K562 (cell line): ENCODE data around the gene EPHB1. TPM values are rescaled to one million over a fixed set of nuclear protein-coding genes. Genes with fewer than 3 reads are reported as not detected.

Source experiments
- ATAC-seq: fragments of 200-7000 bp; cut with Tn5 transposase; 3 replicates; pipeline ENCODE4 v1.9.1; 2020; ENCODE audit warnings: moderate library complexity
- BruUV-seq: library from RNA; stranded (reverse); fragments of 400-500 nt; replicated peaks from 2 replicates; lab custom pipeline; 2021; lab: Mats Ljungman, UMichigan
- CTCF ChIA-PET: fragments of 300-600 bp; formaldehyde crosslinking; extraction: SDS; loops from one replicate; lab custom pipeline; 2021; ENCODE audit warnings: low intra/inter-chr PET ratio; lab: Yijun Ruan, JAX
- POLR2A ChIA-PET: fragments of 300-600, 350-650 bp; sonication (Branson Sonifier 250); formaldehyde crosslinking; extraction: SDS; loops from one replicate; lab custom pipeline; 2021; ENCODE audit warnings: antibody characterized with exemption, inconsistent platforms; lab: Yijun Ruan, JAX
- DNase-seq, 4 experiments: peaks; one replicate each; pipeline versions ENCODE4 v3.0.0 to v3.0.0-alpha.2; 2011 to 2018; ENCODE audit warnings: low spot score in 3 of 4, mixed read lengths in 3 of 4; ENCODE audit errors: extremely low read depth in 1 of 4
- FAIRE-seq: peaks from 2 replicates; lab custom pipeline; 2011; peaks lifted over from hg19 to GRCh38; lab: Jason Lieb, UNC
- H2AFZ ChIP-seq: 2 replicates; pipeline ENCODE4 v1.6.0; 2011; ENCODE audit warnings: low read depth, low read length, control low read depth, inconsistent platforms
- H3K27ac ChIP-seq: fragments of 200-600 bp; 3 replicates; pipeline ENCODE4 v1.8.0; 2011; ENCODE audit warnings: low read depth, mild to moderate bottlenecking, control low read depth, inconsistent platforms, low read length, moderate library complexity, mixed read lengths; ENCODE audit errors: extremely low read depth
- H3K27me3 ChIP-seq, 2 experiments: fragments of 300-600 bp in 1 of 2; 2 replicates in 1 of 2; 3 replicates in 1 of 2; pipeline versions ENCODE4 v1.6.0 to v1.8.0; 2011; ENCODE audit warnings: inconsistent platforms in 2 of 2, low read length in 2 of 2, mild to moderate bottlenecking in 1 of 2, mixed read lengths in 1 of 2, moderate library complexity in 1 of 2; ENCODE audit not compliant: control insufficient read depth in 2 of 2, insufficient read depth in 2 of 2
- H3K36me3 ChIP-seq: fragments of 300-600 bp; 3 replicates; pipeline ENCODE4 v1.8.0; 2011; ENCODE audit warnings: mild to moderate bottlenecking, low read length, inconsistent platforms; ENCODE audit not compliant: control insufficient read depth, insufficient read depth
- H3K4me1 ChIP-seq, 2 experiments: fragments of 200-600 bp in 1 of 2; replicated peaks in 1 of 2; 2 replicates in 1 of 2; 3 replicates in 1 of 2; pipeline versions ENCODE4 v1.5.1 to v1.8.0; 2011; ENCODE audit warnings: inconsistent platforms in 2 of 2, low read length in 2 of 2, mild to moderate bottlenecking in 1 of 2, mixed read lengths in 1 of 2, moderate library complexity in 1 of 2; ENCODE audit not compliant: control insufficient read depth in 2 of 2, insufficient read depth in 2 of 2
- H3K4me2 ChIP-seq: 2 replicates; pipeline ENCODE4 v1.6.1; 2011; ENCODE audit warnings: low read length, control low read depth, inconsistent platforms, mixed read lengths; ENCODE audit not compliant: insufficient read depth
- H3K4me3 ChIP-seq: fragments of 200-600 bp; sonication (generic), shearing (Covaris generic); 2 replicates; pipeline ENCODE4 v1.5.1; 2016; ENCODE audit warnings: control low read depth, inconsistent platforms
- H3K79me2 ChIP-seq: fragments of 200-600 bp; 3 replicates; pipeline ENCODE4 v1.8.0; 2011; ENCODE audit warnings: low read length, inconsistent platforms; ENCODE audit not compliant: control insufficient read depth, insufficient read depth
- H3K9ac ChIP-seq, 2 experiments: 2 replicates each; pipeline versions ENCODE4 v1.6.0 to v1.6.1; 2011; ENCODE audit warnings: low read depth in 2 of 2, low read length in 2 of 2, control low read depth in 1 of 2, inconsistent platforms in 1 of 2, mild to moderate bottlenecking in 1 of 2, mixed read lengths in 1 of 2; ENCODE audit not compliant: insufficient read depth in 1 of 2
- H3K9me1 ChIP-seq: one replicate; pipeline ENCODE4 v1.6.0; 2011; ENCODE audit warnings: inconsistent platforms, mild to moderate bottlenecking, low read length, moderate library complexity; ENCODE audit not compliant: control insufficient read depth, insufficient read depth
- H3K9me3 ChIP-seq: replicated peaks from 2 replicates; pipeline ENCODE4 v1.5.1; 2011; ENCODE audit warnings: low read depth, low read length, inconsistent platforms; ENCODE audit not compliant: control insufficient read depth, insufficient read depth
- H4K20me1 ChIP-seq: replicated peaks from 2 replicates; pipeline ENCODE4 v1.6.1; 2011; ENCODE audit warnings: low read length, inconsistent platforms, mixed read lengths; ENCODE audit not compliant: control insufficient read depth, insufficient read depth
- CHD1 ChIP-seq: fragments of 200-600 bp; sonication (generic); IDR thresholded peaks from one replicate; pipeline ENCODE4 v1.6.1; 2012; ENCODE audit warnings: mild to moderate bottlenecking, moderate library complexity, low read length, inconsistent platforms
- MAZ ChIP-seq, 2 experiments: fragments of 450-650 bp in 1 of 2; sonication (generic) in 1 of 2; formaldehyde crosslinking; IDR thresholded peaks in 1 of 2; conservative IDR thresholded peaks in 1 of 2; 2 replicates each; pipeline versions ENCODE4 v1.4.0 to v1.5.0; 2020; ENCODE audit warnings: mild to moderate bottlenecking in 1 of 2, missing genetic modification reagents in 1 of 2
- NCOA2 ChIP-seq, 2 experiments: fragments of 450-650 bp; IDR thresholded peaks; 2 replicates each; pipeline ENCODE4 v1.6.1; 2018; ENCODE audit warnings: mild to moderate bottlenecking in 2 of 2, moderate library complexity in 1 of 2; ENCODE audit not compliant: partially characterized antibody in 2 of 2
- PCBP2 ChIP-seq: fragments of 200-400 bp; formaldehyde crosslinking; IDR thresholded peaks from 2 replicates; pipeline ENCODE4 v1.6.1; 2018; ENCODE audit warnings: low read length, low read depth, mild to moderate bottlenecking, moderate library complexity; ENCODE audit not compliant: poor library complexity, severe bottlenecking
- POLR2G ChIP-seq: fragments of 200-400 bp; formaldehyde crosslinking; IDR thresholded peaks from 2 replicates; pipeline ENCODE4 v1.6.1; 2017; ENCODE audit warnings: low read depth, mild to moderate bottlenecking, antibody characterized with exemption, low read length, moderate library complexity
- XRCC5 ChIP-seq: fragments of 200-400 bp; formaldehyde crosslinking; IDR thresholded peaks from 2 replicates; pipeline ENCODE4 v1.6.1; 2017; ENCODE audit warnings: low read depth, mild to moderate bottlenecking, low read length
- ZNF639 ChIP-seq, 2 experiments: fragments of 200-800 bp in 1 of 2; sonication (Bioruptor generic) in 1 of 2; sonication (generic) in 1 of 2; formaldehyde crosslinking in 1 of 2; IDR thresholded peaks in 1 of 2; conservative IDR thresholded peaks in 1 of 2; 2 replicates each; pipeline versions ENCODE4 v1.5.0 to v1.6.1; 2016 to 2020; ENCODE audit warnings: missing compliant biosample characterization in 1 of 2, missing genetic modification characterization in 1 of 2, missing genetic modification reagents in 1 of 2
- WGBS: fragments of 100-300 bp; shearing (Covaris generic); methylation state at CpG from one replicate; pipeline ENCODE4 v1.1.6; 2016; ENCODE audit warnings: low coverage, mixed read lengths; ENCODE audit not compliant: insufficient coverage; ENCODE audit errors: missing lambda C conversion rate; 5-methylcytosine and 5-hydroxymethylcytosine counted together
- in situ Hi-C: fragments of 300-500 bp; cut with MboI; formaldehyde crosslinking; loops from 4 replicates; pipeline ENCODE4 v1.15.0; 2018; ENCODE audit warnings: inconsistent platforms, mixed read lengths
- intact Hi-C: fragments of 100-400 bp; cut with micrococcal nuclease; formaldehyde crosslinking; loops from 2 replicates; pipeline ENCODE4 v1.14.2; 2022
- polyA plus RNA-seq, 8 experiments: library from polyadenylated mRNA; depleted of rRNA in 4 of 8; stranded (reverse) in 5 of 8; unstranded in 3 of 8; fragments of >200 nt; fragmentation: Nextera tagmentation in 2 of 8; fragmentation: Illumina TruSeq in 1 of 8; extraction: Ambion mirVana in 2 of 8; extraction: Trizol in 1 of 8; gene quantifications; 2 replicates each; pipeline versions ENCODE4 v1.2.1 to v1.2.3, GENCODE V29; 2011 to 2014; ENCODE audit warnings: inconsistent platforms in 1 of 8, missing spikeins in 1 of 8
- total RNA-seq, 7 experiments: library from RNA; depleted of rRNA in 6 of 7; stranded (reverse); fragments of >200 nt in 6 of 7; fragmentation: Illumina TruSeq in 2 of 7; extraction: Trizol in 2 of 7; gene quantifications; 2 replicates each; pipeline versions ENCODE4 v1.2.1 to v1.2.3, GENCODE V29; 2011 to 2021; ENCODE audit warnings: low replicate concordance in 1 of 7
- TF ChIP-seq, protein P1 (sequence below): fragments of 250-450 bp; sonication (Bioruptor Pico); IDR thresholded peaks from 2 replicates; pipeline ENCODE4 v1.4.0; 2020; ENCODE audit warnings: mild to moderate bottlenecking
- TF ChIP-seq, protein P2 (sequence below): sonication (generic); formaldehyde crosslinking; IDR thresholded peaks from 2 replicates; pipeline ENCODE4 v1.8.1; 2023; ENCODE audit warnings: mild to moderate bottlenecking, missing genetic modification reagents
- TF ChIP-seq, protein P3 (sequence below): fragments of 450-650 bp; IDR thresholded peaks from 2 replicates; pipeline ENCODE4 v1.6.1; 2016; ENCODE audit warnings: low read depth, mild to moderate bottlenecking, moderate library complexity

The EPHB1 gene
- total and polyA plus RNA-seq, 9 of the 15 experiments (the other 6 are each of a cell fraction or from before 2014, with no cell fraction given): 0.29 TPM; not detected in 8

- TF ChIP-seq, protein P1, sequence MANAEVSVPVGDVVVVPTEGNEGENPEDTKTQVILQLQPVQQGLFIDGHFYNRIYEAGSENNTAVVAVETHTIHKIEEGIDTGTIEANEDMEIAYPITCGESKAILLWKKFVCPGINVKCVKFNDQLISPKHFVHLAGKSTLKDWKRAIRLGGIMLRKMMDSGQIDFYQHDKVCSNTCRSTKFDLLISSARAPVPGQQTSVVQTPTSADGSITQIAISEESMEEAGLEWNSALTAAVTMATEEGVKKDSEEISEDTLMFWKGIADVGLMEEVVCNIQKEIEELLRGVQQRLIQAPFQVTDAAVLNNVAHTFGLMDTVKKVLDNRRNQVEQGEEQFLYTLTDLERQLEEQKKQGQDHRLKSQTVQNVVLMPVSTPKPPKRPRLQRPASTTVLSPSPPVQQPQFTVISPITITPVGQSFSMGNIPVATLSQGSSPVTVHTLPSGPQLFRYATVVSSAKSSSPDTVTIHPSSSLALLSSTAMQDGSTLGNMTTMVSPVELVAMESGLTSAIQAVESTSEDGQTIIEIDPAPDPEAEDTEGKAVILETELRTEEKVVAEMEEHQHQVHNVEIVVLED: no peak
- TF ChIP-seq ZNF639 (CRISPR knock-in tag; conservative IDR thresholded peaks at IDR 0.05 in 1 of 2, IDR thresholded peaks at IDR 0.05 in 1 of 2): no peak
These were observed 2.8 kb downstream of the EPHB1 start (continued) for GRCh38 chr3:134797741-134798451.

DNA sequence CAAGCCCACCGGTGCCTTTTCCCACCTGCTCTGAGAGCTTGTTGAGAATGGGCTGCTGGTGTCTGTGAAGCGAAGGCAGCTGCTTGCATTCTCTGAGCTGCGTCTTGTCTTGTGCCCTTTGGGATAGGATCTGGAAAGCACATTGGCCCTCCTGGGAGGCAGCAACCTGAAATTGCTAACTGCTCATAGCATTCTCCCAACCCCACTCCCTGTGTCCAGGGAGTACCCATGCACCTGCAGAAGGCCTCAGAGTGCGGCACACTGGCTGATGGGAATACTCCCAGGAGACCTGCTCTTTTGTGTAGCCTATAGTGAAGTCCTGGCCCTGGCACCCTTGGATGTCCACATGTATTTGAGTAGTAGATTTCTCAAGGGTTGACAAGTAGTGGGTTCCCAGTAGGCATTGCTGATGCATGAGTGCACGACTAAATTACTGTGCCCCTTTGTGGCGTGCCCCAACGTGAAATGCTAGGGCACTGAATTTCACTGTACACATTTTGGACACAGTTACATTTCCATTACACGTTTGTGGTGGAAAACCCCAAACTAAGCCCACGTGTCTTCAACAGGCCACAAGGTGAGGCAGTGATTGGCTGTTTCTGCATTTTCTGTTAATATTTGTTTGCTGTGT is 3.7 kb downstream of the EPHB1 start:
- WGBS: 1% methylated on average over 8 of the region's 9 CpGs
- CTCF ChIA-PET: no interaction called here
- Histone ChIP-seq H3K9ac (no peak overlapping the region), H3K4me2 (no peak overlapping the region), H3K4me3 (no peak overlapping the region), H3K4me1 (peaks cover 0 to 11% of the 10 kb centered on the region in 2 experiments; a peak in 2 of 5 replicates), H3K27ac (no peak overlapping the region), H3K27me3 (peaks cover 0 to 8% of the 10 kb centered on the region in 2 experiments; a peak in 1 of 5 replicates), H4K20me1 (no peaks in the 10 kb centered on the region), H3K9me3 (no peaks in the 10 kb centered on the region), H3K9me1 (no peaks in the 10 kb centered on the region), H2AFZ (no peak overlapping the region), H3K36me3 (no peaks in the 10 kb centered on the region), H3K79me2 (no peaks in the 10 kb centered on the region)
- BruUV-seq: no TSS peak
- POLR2A ChIA-PET: no interaction called here
- no peak for DNase-seq
- in situ Hi-C loops: loop anchor here (25.0 kb wide), 1 partner anchor 1089 kb away; no protein-coding TSS in a partner anchor
- intact Hi-C loops: loop anchor here (5.0 to 10.0 kb wide), 4 partner anchors 446 to 1246 kb away; no protein-coding TSS in a partner anchor
- FAIRE-seq: no peak
- ATAC-seq: no peak
- TF ChIP-seq POLR2G: no peak
- no peak for TF ChIP-seq CHD1
- no peak for TF ChIP-seq NCOA2 (IDR thresholded peaks at IDR 0.05; ENCODE audit: partially characterized antibody in 2 of 2)
- TF ChIP-seq, protein P2, sequence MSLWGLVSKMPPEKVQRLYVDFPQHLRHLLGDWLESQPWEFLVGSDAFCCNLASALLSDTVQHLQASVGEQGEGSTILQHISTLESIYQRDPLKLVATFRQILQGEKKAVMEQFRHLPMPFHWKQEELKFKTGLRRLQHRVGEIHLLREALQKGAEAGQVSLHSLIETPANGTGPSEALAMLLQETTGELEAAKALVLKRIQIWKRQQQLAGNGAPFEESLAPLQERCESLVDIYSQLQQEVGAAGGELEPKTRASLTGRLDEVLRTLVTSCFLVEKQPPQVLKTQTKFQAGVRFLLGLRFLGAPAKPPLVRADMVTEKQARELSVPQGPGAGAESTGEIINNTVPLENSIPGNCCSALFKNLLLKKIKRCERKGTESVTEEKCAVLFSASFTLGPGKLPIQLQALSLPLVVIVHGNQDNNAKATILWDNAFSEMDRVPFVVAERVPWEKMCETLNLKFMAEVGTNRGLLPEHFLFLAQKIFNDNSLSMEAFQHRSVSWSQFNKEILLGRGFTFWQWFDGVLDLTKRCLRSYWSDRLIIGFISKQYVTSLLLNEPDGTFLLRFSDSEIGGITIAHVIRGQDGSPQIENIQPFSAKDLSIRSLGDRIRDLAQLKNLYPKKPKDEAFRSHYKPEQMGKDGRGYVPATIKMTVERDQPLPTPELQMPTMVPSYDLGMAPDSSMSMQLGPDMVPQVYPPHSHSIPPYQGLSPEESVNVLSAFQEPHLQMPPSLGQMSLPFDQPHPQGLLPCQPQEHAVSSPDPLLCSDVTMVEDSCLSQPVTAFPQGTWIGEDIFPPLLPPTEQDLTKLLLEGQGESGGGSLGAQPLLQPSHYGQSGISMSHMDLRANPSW: no peak
- TF ChIP-seq XRCC5: no peak
- TF ChIP-seq PCBP2: no peak
- TF ChIP-seq, protein P3, sequence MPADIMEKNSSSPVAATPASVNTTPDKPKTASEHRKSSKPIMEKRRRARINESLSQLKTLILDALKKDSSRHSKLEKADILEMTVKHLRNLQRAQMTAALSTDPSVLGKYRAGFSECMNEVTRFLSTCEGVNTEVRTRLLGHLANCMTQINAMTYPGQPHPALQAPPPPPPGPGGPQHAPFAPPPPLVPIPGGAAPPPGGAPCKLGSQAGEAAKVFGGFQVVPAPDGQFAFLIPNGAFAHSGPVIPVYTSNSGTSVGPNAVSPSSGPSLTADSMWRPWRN: no peak
- no peak for TF ChIP-seq MAZ (CRISPR knock-in tag; conservative IDR thresholded peaks at IDR 0.05 in 1 of 2, IDR thresholded peaks at IDR 0.05 in 1 of 2)
